Right ventricle myocardium superior (tissue), 1 donor: ENCODE measurements around the gene AP2B1. TPM values are rescaled to one million over a fixed set of nuclear protein-coding genes. Genes with fewer than 3 reads are reported as not detected.

Experiments used
- ATAC-seq: fragments of 200-7000 bp; cut with Tn5 transposase; one replicate; pipeline ENCODE4 v1.9.1; 2020; ENCODE audit warnings: mild to moderate bottlenecking; ENCODE audit not compliant: poor library complexity
- DNase-seq: peaks from one replicate; pipeline ENCODE4 v3.0.0-alpha.2; 2020
- intact Hi-C: fragments of 100-400 bp; cut with DNase I; formaldehyde crosslinking; loops from one replicate; pipeline ENCODE4 v1.11.2; 2022
- total RNA-seq: library from RNA; stranded (reverse); fragmentation: NEBNext Ultra II Directional; extraction: Animal tissue kit (Norgen Biotek cat#: 25700); gene quantifications from one replicate; pipeline ENCODE4 v1.2.1, GENCODE V29; 2021
- donor health status: DM: no; HTN: yes; CAD: no; lungs with severe emphysema.

Gene AP2B1
- total RNA-seq, 1 donor from 2014 or later, result 112 TPM

DNA sequence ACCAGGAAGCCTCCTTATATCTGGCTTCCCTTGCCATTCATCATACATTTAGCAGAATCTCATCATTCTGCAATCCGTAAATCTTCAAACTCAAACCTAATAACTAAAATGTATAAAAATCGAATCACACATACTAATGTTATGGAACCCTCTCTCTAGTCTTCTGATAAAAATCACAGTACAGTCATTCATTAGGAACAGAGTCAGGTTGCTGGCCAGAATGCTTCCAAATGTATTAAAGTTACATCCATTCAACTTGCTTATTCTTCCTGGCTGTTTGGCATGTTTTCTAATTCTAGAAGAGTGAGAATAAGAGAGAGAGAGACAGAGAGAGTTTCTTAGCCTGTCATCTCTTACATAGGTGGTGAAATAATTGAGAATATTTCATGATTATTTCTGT, 127.9 kb downstream of the AP2B1 start:
- DNase-seq, result no peak
- no peak for ATAC-seq
- intact Hi-C loops, result no loop called here

GRCh38 chr17:35715416-35715815, 128.3 kb downstream of the AP2B1 start:
- DNase-seq (no peak), ATAC-seq (no peak)
- intact Hi-C loops, result no loop called here

DNA sequence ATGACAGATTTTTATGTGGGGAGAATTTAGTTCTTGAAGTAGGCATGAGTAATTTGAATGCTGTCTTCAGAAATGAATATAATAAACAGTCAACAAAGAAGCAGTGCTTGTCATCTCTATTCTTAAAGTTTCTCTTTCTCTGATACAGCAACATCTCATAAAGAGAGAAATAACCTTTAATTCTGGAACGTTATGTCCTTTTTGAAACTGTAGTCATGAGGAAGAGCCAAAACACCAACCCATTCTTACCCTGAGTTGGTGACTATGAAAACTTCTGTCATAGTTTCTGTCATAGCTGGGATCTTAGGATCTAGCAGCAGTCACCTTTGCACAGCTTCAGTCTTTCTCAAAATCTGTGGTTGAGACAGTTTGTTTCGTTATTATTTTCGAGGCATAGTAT, 129.1 kb downstream of the AP2B1 start:
- no peak for DNase-seq
- intact Hi-C loops, result no loop called here
- no peak for ATAC-seq

DNA sequence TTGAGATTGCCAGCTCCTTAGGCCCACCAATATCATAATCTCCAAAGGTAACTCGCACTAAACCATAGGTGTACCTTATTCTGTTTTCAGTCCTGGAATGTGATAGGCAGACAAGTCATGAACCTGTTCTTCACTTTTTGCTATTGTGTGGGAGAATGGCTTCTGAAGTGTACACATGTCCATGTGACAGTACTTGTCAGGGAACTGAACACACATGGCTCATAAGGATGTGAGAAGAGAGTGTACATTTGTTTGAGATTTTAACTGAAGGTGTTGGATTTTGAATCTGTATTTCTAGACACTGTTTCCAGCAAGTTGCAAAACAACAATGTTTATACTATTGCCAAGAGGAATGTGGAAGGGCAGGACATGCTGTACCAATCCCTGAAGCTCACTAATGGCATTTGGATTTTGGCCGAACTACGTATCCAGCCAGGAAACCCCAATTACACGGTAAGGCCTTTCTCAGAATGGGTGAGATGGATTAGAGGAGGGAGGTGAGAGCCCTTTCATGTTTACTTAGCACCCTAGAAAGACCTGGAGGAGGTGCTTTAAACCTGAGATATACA, 129.9 kb downstream of the AP2B1 start:
- DNase-seq (no peak), ATAC-seq (peak; percentile 73)
- intact Hi-C loops, result no loop called here

DNA sequence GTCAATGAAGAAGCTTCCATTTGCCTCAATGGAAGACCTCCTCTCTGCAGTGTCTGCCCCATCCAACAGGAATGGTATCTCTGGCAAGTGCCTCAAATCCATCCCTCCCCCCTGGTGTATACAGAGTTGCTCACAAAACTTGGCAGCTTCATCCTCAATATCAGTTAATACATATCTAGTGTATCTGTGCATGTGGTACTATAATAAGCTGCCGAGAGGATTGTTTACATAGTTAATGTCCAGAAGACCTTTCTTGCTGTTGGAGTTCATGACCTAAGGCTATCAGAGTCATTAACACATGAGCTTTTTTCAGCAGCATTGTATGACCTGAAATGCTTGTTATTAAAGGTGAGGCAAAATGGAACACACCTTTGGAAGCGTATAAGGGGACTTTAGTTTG, 130.4 kb downstream of the AP2B1 start:
- DNase-seq, result no peak
- intact Hi-C loops, result no loop called here
- ATAC-seq, result peak; percentile 41

GRCh38 chr17:35723735-35724134, 136.6 kb downstream of the AP2B1 start:
- no peak for ATAC-seq
- intact Hi-C loops, result no loop called here
- no peak for DNase-seq

DNA sequence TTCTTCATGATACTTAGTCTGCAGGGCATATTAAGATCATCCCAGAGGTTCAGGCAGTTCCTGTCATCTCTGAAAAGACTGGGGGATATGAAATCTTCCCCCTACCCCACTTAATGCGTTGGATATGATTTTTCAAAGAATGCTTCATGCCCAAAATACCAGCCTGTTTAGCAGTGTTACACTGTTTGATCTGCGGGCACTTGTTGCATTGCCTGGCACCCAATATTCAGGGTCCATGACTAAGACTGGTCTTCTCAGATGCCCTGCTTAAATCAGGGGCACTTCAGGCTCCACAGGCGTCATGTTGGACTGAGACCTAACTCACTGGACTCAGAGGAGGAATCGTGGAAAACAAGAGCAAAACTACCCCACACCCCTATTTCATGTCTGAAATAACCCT, 137.9 kb downstream of the AP2B1 start:
- DNase-seq, result no peak
- intact Hi-C loops, result no loop called here
- no peak for ATAC-seq

- intact Hi-C loops, result no loop called here
- ATAC-seq, result no peak
- no peak for DNase-seq
Observed at GRCh38 chr17:35725802-35726126, 138.6 kb downstream of the AP2B1 start.

GRCh38 chr17:35726127-35726952, 139.2 kb downstream of the AP2B1 start:
- ATAC-seq (peak; percentile 55), DNase-seq (peak; percentile 78)
- intact Hi-C loops, result no loop called here

DNA sequence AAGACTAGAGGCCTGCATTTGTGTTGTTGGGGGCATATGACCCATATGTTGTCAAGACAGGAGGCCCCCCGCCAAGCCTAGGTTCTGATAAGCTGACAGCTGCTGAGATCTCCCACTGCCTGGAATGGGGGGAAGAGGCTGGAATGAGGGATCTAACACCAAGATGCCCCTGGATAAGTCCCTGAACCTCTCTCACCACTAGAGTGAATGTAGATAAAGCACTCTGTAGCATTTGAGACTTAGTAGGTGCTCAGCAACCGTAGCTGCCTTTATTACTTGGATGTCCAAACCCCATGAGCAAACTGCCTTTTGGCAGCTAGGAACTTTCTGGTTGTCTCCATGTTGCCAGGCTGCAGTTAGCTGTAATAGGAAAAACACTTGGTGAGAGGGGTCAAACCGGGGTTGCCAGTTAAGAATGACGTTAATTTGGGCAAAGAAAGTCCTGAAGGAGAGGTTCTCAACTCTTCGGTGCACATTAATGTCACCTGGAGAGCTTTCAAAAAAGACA, 139.9 kb downstream of the AP2B1 start:
- ATAC-seq, result no peak
- DNase-seq, result no peak
- intact Hi-C loops, result no loop called here

DNA sequence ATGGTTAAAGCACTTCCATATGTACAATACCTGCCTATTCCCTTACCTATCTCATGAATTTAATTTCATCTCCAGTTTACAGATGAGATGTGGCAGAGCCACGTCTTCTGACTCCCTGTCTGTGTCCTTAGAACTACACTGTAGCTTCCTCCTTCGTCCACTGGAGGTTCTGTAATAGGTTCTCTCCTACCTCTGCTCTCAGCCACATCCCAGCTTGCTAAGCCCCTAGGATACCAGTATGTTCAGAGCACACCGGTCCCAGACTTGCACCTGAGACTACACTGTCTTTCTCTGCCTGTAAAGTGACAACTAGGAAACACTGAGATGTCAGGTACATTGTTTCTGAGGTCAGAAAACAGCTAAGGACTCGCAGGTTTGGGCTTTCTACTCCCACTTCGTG, 140.5 kb downstream of the AP2B1 start:
- intact Hi-C loops, result no loop called here
- DNase-seq (no peak), ATAC-seq (no peak)

- intact Hi-C loops, result no loop called here
- DNase-seq (no peak), ATAC-seq (no peak)
Observed at GRCh38 chr17:35728551-35728950, 141.4 kb downstream of the AP2B1 start.

DNA sequence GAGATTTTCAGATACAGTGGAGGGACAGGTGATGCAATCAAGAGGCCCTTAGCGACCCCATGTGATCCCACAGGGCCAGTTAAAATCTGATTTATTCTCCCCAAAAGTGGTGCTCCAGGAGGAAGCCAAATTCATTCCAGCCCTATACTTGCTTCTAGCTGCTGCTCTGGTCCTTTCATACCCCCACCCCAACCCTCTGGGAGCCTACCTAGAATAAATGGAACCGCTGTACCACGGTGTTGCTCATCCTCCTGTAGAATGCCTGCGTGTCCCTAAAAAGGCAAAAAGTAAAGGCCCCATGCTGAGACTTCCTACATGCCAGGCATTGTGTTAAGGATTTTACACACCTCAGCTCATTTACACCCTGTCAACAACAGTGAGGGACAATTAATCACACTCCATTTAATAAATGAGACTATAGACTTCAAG, 142.3 kb downstream of the AP2B1 start:
- intact Hi-C loops, result no loop called here
- no peak for DNase-seq
- ATAC-seq, result no peak

GRCh38 chr17:35730400-35731005, 143.4 kb downstream of the AP2B1 start:
- DNase-seq, result no peak
- intact Hi-C loops, result no loop called here
- ATAC-seq, result no peak

DNA sequence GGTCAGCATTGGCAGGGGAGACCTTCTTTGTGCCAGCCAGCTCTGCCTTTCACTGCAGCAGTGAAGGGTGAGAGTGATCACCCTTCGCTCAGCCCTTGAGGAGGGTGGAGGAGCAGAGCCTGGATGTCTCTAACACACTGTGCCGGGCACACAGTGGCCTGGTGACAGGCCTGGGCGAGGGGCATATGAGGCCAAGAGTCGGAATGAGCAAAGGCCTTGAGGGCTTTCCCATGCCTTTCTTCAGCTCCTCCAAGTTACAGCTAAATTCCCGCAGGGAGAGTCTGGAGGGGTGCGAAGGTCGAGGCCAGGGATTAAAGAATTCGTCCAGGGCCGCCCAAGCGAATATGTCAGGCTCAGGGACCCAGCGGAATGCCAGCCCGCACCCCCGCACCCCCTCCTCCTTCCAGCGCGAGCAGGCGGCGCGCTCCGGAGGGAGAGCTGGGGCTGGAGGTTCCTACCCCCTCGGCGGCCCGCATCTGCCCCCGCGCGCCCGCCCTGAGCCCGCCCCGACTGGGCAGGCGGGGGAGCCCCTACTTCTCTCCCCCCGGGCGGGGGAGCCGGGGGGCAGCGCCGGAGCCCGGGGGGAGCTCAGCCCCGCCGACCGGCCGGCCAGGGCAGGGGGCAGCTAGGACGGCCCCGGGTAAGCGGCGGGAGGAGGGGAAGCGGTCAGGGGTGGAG, 144.3 kb downstream of the AP2B1 start, which contains the start of gene RASL10B:
RASL10B (plus strand) TSS at position 401 of the 678 bp plus-strand sequence. CDS start 3,546 bp downstream, outside the sequence.
- ATAC-seq (peak; percentile 89), DNase-seq (peak; percentile 73)
- intact Hi-C loops, result no loop called here

DNA sequence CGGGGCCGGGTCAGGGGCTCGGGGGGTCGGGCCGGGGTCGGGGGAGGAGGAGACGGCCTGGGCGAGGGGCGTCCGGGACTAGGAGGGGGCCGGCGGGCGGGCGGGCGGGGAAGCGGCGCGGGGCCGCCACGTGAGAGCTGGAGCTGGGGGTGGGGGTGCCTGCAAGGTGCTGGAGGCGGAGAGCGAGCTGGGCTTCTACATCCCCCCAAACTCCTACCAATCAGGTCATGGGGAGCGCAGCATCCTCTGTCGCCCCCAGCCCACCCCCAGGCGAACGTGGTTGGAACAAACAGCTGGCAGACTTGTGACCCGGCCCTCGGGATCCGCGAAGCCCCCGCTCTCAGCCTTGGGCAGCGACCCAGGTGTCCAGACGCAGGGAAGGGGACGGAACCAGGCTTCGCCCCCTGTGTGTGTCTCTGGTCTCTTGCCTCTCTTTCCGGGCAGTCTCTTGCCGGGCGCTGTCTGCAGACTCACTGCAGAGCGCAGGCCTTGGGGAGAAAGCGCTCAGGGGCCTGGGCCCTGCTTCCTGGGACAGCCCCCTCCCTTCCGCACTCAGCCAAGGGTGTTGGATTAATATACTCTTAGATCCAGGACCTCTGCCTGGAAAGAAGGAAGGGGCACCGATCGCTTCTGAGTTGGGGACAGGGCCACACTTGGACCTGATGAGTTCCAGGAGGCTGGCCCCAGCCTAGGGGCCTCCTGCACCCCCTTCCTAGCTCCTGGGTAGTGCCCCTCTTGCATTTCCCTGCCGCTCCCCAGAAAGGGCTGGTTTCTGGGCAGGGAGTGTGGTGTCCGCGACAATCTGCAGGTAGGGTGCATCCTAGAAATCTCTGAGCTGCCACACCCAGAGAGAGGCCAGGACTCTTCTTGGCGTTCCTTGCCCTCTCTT, 145.0 kb downstream of the AP2B1 start:
- intact Hi-C loops, result no loop called here
- no peak for DNase-seq

DNA sequence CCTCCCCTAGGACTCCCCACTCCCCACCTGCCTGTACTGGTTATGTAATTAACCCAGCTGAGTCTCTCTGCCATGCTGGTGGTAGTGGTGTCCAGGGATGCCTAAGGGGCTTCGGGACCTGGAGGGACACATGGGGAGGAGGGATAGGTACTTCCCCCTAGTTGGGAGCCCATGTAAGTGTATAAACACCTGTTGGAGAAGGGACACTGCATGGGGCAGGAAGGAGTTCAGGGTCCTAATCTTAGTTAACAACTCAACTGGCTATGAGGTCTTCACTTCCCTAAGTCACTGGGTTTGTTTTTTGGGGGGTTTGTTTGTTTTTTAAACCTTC, 145.6 kb downstream of the AP2B1 start:
- intact Hi-C loops, result no loop called here
- ATAC-seq (no peak), DNase-seq (no peak)

More for the DNA sequence above, 145.0 kb downstream of the AP2B1 start:
- peak; percentile 32 for ATAC-seq

DNA sequence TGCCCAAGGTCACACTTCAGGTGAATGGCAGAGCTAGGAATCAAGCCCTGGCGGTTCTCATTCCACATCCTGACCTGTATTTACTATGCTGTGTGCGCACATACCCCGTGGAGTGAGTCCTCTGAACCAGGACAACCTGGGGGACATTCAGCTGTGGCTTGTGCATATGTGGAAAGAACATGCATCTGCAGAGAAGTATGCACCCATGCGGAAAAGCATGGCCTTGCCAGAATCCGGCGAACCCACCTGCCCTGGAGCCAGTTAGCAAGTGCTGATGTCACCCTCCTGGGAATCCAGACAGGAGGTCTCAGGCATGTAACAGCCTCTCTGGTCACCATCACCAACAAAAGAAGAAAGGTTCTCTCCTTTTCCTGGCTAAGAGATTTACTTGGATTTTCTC, 146.2 kb downstream of the AP2B1 start:
- DNase-seq (no peak), ATAC-seq (no peak)
- intact Hi-C loops, result no loop called here

DNA sequence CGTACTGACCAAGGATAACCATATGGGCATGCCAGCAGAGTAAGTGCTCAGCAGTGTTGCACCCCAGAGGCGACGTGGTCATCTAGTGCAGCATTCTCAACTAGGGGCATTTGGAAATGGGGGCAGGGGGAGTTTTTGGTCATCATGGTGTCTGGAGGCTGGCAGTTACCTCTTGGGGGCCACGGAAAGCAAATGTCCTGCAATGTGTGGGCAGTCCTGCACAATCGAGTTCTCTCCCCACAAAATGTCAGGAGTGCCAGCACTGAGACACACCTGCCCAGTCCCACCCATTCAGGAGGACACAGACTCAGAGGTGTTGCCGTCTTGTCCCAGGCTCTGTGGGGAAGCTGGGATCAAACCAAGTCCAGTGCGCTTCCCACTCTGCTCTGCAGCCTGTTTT, 147.3 kb downstream of the AP2B1 start:
- ATAC-seq (no peak), DNase-seq (no peak)
- intact Hi-C loops, result no loop called here
